Neural crest cell (in vitro differentiated cells): ENCODE results near the gene DPM2. TPM values are rescaled to one million over a fixed set of nuclear protein-coding genes. Genes with fewer than 3 reads are reported as not detected.

Experiments
- DNase-seq: peaks from one replicate; pipeline ENCODE4 v3.0.0; 2021; ENCODE audit warnings: low read depth, mixed read lengths, low spot score
- H3K27ac Mint-ChIP-seq: one replicate; pipeline ENCODE4 v1.8.0; 2021; ENCODE audit warnings: mild to moderate bottlenecking, mixed read lengths; ENCODE audit not compliant: unreplicated experiment
- H3K27me3 Mint-ChIP-seq: 2 replicates; pipeline ENCODE4 v1.8.0; 2021; ENCODE audit warnings: low read depth, mild to moderate bottlenecking, mixed read lengths
- H3K36me3 Mint-ChIP-seq: 2 replicates; pipeline ENCODE4 v1.8.0; 2021; ENCODE audit warnings: low read depth, mild to moderate bottlenecking, mixed read lengths
- H3K4me1 Mint-ChIP-seq: 2 replicates; pipeline ENCODE4 v1.8.0; 2021; ENCODE audit warnings: mixed read lengths
- H3K4me3 Mint-ChIP-seq: one replicate; pipeline ENCODE4 v1.8.0; 2021; ENCODE audit warnings: mild to moderate bottlenecking, mixed read lengths
- H3K9me3 Mint-ChIP-seq: 2 replicates; pipeline ENCODE4 v1.8.0; 2021; ENCODE audit warnings: mixed read lengths
- total RNA-seq: library from RNA; stranded (reverse); gene quantifications from 2 replicates; pipeline ENCODE4 v1.2.1, GENCODE V29; 2021
- TF ChIP-seq, protein P1 (sequence below): fragments of 200-600 bp; sonication (generic); conservative IDR thresholded peaks from 2 replicates; pipeline ENCODE4 v1.5.0; 2021; ENCODE audit warnings: antibody characterized with exemption, mild to moderate bottlenecking

Gene DPM2
- total RNA-seq, 1 donor from 2014 or later, result 52.2 TPM

DNA sequence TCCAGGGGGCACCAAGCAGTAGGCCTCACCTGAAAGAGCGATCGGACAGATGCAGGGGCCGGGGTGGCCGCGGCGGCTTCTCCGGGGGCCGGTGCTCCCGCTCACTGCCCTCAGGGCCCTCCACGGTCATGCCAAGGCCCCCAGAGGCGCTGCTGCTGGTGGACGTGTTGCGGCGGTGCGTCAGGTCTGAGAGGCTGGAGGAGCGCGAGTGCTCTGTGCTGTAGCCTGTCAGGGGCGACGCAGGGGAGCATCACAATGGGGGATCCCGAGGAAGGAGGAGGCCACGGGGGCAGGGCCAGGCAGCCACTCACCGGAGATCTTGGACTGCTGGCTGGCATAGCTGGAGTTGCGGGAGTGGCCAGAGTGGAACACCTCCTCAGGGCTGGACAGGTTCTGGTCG is 7.7 kb upstream of the DPM2 start:
- Mint-ChIP-seq H3K27me3 (no peaks in the 10 kb centered on the region), H3K9me3 (no peaks in the 10 kb centered on the region), H3K36me3 (peaks cover 6% of the 10 kb centered on the region), H3K4me1 (peaks cover 38% of the 10 kb centered on the region), H3K27ac (no peak overlapping the region), H3K4me3 (no peak overlapping the region)
- no peak for DNase-seq
- TF ChIP-seq, protein P1, sequence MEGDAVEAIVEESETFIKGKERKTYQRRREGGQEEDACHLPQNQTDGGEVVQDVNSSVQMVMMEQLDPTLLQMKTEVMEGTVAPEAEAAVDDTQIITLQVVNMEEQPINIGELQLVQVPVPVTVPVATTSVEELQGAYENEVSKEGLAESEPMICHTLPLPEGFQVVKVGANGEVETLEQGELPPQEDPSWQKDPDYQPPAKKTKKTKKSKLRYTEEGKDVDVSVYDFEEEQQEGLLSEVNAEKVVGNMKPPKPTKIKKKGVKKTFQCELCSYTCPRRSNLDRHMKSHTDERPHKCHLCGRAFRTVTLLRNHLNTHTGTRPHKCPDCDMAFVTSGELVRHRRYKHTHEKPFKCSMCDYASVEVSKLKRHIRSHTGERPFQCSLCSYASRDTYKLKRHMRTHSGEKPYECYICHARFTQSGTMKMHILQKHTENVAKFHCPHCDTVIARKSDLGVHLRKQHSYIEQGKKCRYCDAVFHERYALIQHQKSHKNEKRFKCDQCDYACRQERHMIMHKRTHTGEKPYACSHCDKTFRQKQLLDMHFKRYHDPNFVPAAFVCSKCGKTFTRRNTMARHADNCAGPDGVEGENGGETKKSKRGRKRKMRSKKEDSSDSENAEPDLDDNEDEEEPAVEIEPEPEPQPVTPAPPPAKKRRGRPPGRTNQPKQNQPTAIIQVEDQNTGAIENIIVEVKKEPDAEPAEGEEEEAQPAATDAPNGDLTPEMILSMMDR, result no peak

DNA sequence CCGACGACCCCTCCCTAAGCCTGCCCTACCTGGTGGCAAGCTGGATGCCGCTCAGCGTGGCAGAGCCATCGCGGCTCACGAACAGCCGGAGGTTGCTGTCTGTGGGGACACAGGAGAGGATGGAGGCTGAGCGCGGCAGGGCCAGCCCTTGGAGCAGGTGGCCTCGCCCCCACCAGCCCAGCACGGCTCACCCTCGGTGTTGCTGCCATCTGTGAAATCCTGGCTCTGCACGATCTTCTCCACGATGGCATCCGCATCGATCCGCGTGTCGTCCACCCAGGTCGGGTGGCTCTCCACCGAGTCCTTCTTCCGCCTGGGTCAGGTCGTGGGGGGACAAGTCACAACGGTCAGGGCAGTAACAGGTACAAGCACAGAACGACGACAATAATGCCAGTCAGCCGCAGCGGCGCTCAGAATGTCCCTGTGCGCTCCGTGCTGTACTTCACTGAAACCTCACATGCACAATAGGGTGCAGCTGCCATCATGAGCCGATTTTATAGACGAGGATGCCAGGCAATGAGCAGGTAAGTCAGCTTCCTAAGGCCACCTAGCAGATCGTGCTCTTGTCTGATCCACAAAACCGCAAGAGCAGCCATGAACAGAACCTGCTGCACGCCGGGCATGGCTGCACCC is 7.0 kb upstream of the DPM2 start:
- Mint-ChIP-seq H3K27ac (no peak overlapping the region), H3K4me3 (peak overlapping the region; percentile 51), H3K27me3 (no peaks in the 10 kb centered on the region), H3K36me3 (peaks cover 6% of the 10 kb centered on the region), H3K9me3 (no peaks in the 10 kb centered on the region), H3K4me1 (peaks cover 32% of the 10 kb centered on the region)
- no peak for DNase-seq
- TF ChIP-seq, protein P1, result no peak

DNA sequence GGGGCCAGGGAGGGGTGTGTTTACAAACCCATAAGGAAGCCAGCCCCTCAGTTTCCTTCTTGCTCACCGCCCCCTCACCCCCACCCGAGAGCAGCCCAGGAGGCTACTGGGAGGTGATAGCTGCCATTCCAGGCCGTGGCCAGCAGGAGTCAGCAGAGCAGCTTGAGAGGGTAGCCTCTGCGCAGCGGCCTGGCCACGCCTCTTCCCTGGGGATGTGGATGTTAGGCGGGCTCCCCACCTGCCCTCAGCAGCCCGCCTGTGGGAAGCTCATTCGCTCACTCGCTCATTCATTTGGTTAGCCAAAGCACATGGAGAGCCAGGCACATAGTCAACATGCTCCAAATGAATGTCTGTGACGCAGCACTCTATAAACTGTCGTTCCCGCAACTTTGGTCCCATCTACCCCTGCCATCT is 6.1 kb upstream of the DPM2 start:
- no peaks in the 10 kb centered on the region for H3K9me3 Mint-ChIP-seq
- H3K27me3 Mint-ChIP-seq, result no peaks in the 10 kb centered on the region
- H3K4me1 Mint-ChIP-seq, result peaks cover 29% of the 10 kb centered on the region
- H3K27ac Mint-ChIP-seq, result no peak overlapping the region
- peak; percentile 79 for DNase-seq
- TF ChIP-seq, protein P1, result peak; percentile 84
- H3K4me3 Mint-ChIP-seq, result peak overlapping the region; percentile 76
- peaks cover 6% of the 10 kb centered on the region for H3K36me3 Mint-ChIP-seq

DNA sequence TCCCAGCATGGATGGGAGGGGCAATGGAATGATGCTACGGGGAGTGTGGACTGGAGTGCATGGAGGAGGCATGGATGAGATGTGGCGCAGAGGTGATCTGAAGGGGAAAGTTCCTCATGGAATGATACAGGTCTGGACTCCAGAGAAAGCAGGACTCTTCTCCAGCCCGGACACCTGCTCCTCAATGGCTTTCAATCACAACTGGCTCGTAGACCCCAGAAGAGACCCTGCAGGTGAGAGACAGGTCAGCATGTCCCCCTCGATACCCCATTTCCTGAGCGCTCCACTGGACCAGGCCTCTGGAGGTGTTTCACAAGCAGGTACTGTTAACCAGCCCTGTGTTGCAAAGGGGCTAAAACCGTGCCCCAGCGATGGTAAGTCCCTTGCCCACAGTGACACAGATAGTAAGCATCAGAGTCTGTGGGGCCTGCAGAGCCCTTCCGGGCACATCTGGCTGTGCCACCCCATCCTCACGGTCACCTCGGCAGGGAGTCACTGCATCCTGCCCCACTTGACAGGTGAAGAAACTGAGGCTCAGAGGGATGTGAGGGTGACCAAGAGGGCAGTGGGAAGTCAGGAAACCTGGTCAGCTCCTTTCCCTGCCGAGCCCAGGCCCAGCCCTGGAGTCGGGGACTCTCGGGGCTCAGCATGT is 5.5 kb upstream of the DPM2 start:
- no peaks in the 10 kb centered on the region for H3K27me3 Mint-ChIP-seq
- no peaks in the 10 kb centered on the region for H3K9me3 Mint-ChIP-seq
- TF ChIP-seq, protein P1, result no peak
- no peak overlapping the region for H3K27ac Mint-ChIP-seq
- peak overlapping the region; percentile 61 for H3K4me3 Mint-ChIP-seq
- H3K36me3 Mint-ChIP-seq, result peaks cover 6% of the 10 kb centered on the region
- DNase-seq, result no peak
- H3K4me1 Mint-ChIP-seq, result peaks cover 29% of the 10 kb centered on the region

DNA sequence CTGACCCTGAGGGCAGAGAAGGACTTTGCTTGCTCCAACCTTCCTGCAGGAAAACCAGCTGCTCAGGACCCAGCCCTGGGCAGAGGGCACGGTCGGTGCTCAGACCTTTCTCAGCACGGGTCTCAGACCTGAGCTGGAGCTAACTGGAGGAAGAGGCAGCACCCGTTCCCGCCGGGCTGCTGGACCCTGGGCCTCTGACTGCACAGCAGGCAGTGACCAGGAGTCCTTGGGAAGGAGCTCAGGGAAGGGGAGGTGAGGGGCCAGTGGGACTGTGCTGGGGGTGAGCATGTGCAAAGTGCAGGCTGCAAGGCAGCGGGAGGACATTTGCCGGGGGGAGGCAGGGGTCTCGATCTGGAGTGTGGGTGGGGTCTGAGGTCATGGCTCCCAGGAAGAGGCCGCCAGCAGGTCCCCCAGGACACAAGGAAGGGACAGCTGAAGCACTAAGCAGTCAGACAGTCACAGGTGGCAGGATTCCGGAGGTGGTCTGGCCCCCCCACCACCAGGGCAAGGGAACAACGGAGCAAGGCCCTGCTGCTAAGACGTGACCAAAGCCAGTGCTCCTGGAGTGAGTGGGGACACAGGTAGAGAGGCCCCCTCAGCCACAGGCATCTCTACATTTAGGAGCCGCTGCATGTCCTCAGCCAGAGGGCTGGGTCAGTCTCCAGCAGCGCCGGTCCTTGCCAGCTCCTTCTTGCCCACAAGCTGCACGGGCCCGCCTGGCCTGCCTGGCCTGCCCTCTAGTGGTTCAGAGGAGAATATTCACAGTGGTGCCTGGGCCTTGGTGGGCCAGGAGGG is 4.8 kb upstream of the DPM2 start:
- DNase-seq, result peak; percentile 65
- Mint-ChIP-seq H3K4me3 (peak overlapping the region; percentile 61), H3K27ac (no peak overlapping the region), H3K9me3 (no peaks in the 10 kb centered on the region), H3K4me1 (peaks cover 31% of the 10 kb centered on the region), H3K27me3 (peaks cover 4% of the 10 kb centered on the region), H3K36me3 (peaks cover 6% of the 10 kb centered on the region)
- TF ChIP-seq, protein P1, result peak; percentile 86
